CD14-positive monocyte (primary cell): Measurements from ENCODE around the gene HOXD1. TPM values are rescaled to one million over a fixed set of nuclear protein-coding genes. Genes with fewer than 3 reads are reported as not detected.

Experiments used
- DNase-seq, 3 donors: peaks; one replicate each; pipeline ENCODE4 v3.0.0-alpha.2; 2011 to 2022
- H2AFZ ChIP-seq: 2 replicates; pipeline ENCODE4 v1.6.0; 2012; ENCODE audit warnings: mild to moderate bottlenecking, low read depth, low read length, inconsistent platforms; ENCODE audit not compliant: insufficient read depth, poor library complexity, severe bottlenecking
- H3K27ac ChIP-seq, 2 donors: 1 replicate in 1 of 2; 2 replicates in 1 of 2; pipeline ENCODE4 v1.5.1; 2012 to 2013; ENCODE audit warnings: low read length in 2 of 2, control low read depth in 1 of 2, inconsistent platforms in 1 of 2, low read depth in 1 of 2, mild to moderate bottlenecking in 1 of 2
- H3K27me3 ChIP-seq, 2 donors: one replicate each; pipeline versions ENCODE4 v1.6.0 to v1.6.1; 2011 to 2013; ENCODE audit warnings: low read length in 2 of 2; ENCODE audit not compliant: control insufficient read depth in 2 of 2, insufficient read depth in 2 of 2
- H3K36me3 ChIP-seq, 2 donors: replicated peaks in 1 of 2; 1 replicate in 1 of 2; 2 replicates in 1 of 2; pipeline versions ENCODE4 v1.5.1 to v1.6.1; 2012 to 2013; ENCODE audit warnings: low read length in 2 of 2, control low read depth in 1 of 2, inconsistent platforms in 1 of 2, mild to moderate bottlenecking in 1 of 2; ENCODE audit not compliant: insufficient read depth in 2 of 2, control insufficient read depth in 1 of 2
- H3K4me1 ChIP-seq, 2 donors: 1 replicate in 1 of 2; 2 replicates in 1 of 2; pipeline versions ENCODE4 v1.5.1 to v1.6.1; 2012 to 2013; ENCODE audit warnings: low read length in 2 of 2, control low read depth in 1 of 2, inconsistent platforms in 1 of 2, mild to moderate bottlenecking in 1 of 2, moderate library complexity in 1 of 2; ENCODE audit not compliant: insufficient read depth in 2 of 2, control insufficient read depth in 1 of 2
- H3K4me2 ChIP-seq: replicated peaks from 2 replicates; pipeline ENCODE3; 2012; ENCODE audit warnings: low read length, moderate library complexity, mild to moderate bottlenecking; ENCODE audit not compliant: poor library complexity, severe bottlenecking; ENCODE audit errors: extremely low read depth
- H3K4me3 ChIP-seq, 3 experiments: fragments of 200-600 bp in 1 of 3; sonication (generic) in 1 of 3; replicated peaks in 1 of 3; 1 replicate in 2 of 3; 2 replicates in 1 of 3; pipeline ENCODE4 v1.5.1; 2011 to 2013; ENCODE audit warnings: low read length in 3 of 3, mild to moderate bottlenecking in 3 of 3, control low read depth in 2 of 3, low read depth in 2 of 3, inconsistent platforms in 1 of 3, moderate library complexity in 1 of 3
- H3K79me2 ChIP-seq: 2 replicates; pipeline ENCODE4 v1.6.0; 2012; ENCODE audit warnings: mild to moderate bottlenecking, control low read depth, inconsistent platforms, low read length, moderate library complexity; ENCODE audit not compliant: insufficient read depth
- H3K9ac ChIP-seq: 2 replicates; pipeline ENCODE4 v1.6.0; 2017; ENCODE audit warnings: low read length, mild to moderate bottlenecking; ENCODE audit not compliant: insufficient read depth, poor library complexity, severe bottlenecking
- H3K9me3 ChIP-seq, 2 donors: replicated peaks in 1 of 2; 1 replicate in 1 of 2; 2 replicates in 1 of 2; pipeline versions ENCODE4 v1.5.1 to v1.6.1; 2012 to 2013; ENCODE audit warnings: low read length in 2 of 2, control low read depth in 1 of 2; ENCODE audit not compliant: control insufficient read depth in 1 of 2, insufficient read depth in 1 of 2
- H4K20me1 ChIP-seq: 2 replicates; pipeline ENCODE4 v1.6.0; 2012; ENCODE audit warnings: mild to moderate bottlenecking, low read length, control low read depth, moderate library complexity; ENCODE audit not compliant: insufficient read depth
- H3K27ac Mint-ChIP-seq, 7 donors: one replicate each; pipeline ENCODE4 v1.8.0; 2020; ENCODE audit warnings: mild to moderate bottlenecking in 7 of 7, mixed read lengths in 7 of 7, moderate library complexity in 6 of 7, inconsistent platforms in 2 of 7
- H3K27me3 Mint-ChIP-seq, 3 donors: one replicate each; pipeline ENCODE4 v1.8.0; 2021 to 2022; ENCODE audit warnings: low read depth in 3 of 3, mild to moderate bottlenecking in 3 of 3, mixed read lengths in 3 of 3, moderate library complexity in 3 of 3, inconsistent platforms in 1 of 3
- H3K36me3 Mint-ChIP-seq, 2 donors: one replicate each; pipeline ENCODE4 v1.8.0; 2020; ENCODE audit warnings: mixed read lengths in 2 of 2, inconsistent platforms in 1 of 2, mild to moderate bottlenecking in 1 of 2
- H3K4me1 Mint-ChIP-seq: one replicate; pipeline ENCODE4 v1.8.0; 2020; ENCODE audit warnings: mild to moderate bottlenecking, mixed read lengths
- H3K4me3 Mint-ChIP-seq, 2 donors: one replicate each; pipeline ENCODE4 v1.8.0; 2020; ENCODE audit warnings: mild to moderate bottlenecking in 2 of 2, mixed read lengths in 2 of 2, moderate library complexity in 1 of 2
- H3K9me3 Mint-ChIP-seq, 7 donors: one replicate each; pipeline ENCODE4 v1.8.0; 2020 to 2022; ENCODE audit warnings: mixed read lengths in 7 of 7, mild to moderate bottlenecking in 6 of 7, moderate library complexity in 6 of 7, inconsistent platforms in 2 of 7
- CTCF ChIP-seq: fragments of 200-600 bp; IDR thresholded peaks from one replicate; pipeline ENCODE4 v1.8.0; 2022; ENCODE audit warnings: antibody characterized with exemption, mild to moderate bottlenecking
- WGBS: methylation state at CpG from one replicate; pipeline ENCODE4 v1.1.5; 2013; ENCODE audit warnings: missing lambda C conversion rate; ENCODE audit not compliant: insufficient coverage; 5-methylcytosine and 5-hydroxymethylcytosine counted together
- intact Hi-C, 2 donors: fragments of 100-400 bp; cut with micrococcal nuclease; formaldehyde crosslinking; loops; one replicate each; pipeline versions ENCODE4 v1.15.0 to v1.15.1; 2023
- polyA plus RNA-seq, 3 donors: library from polyadenylated mRNA; depleted of rRNA in 1 of 3; unstranded in 2 of 3; stranded (reverse) in 1 of 3; fragments of 300-500 nt in 2 of 3; fragments of >200 nt in 1 of 3; fragmentation: Illumina TruSeq in 2 of 3; gene quantifications; 1 replicate in 2 of 3; 2 replicates in 1 of 3; pipeline ENCODE4 v1.2.3, GENCODE V29; 2012 to 2021

Gene HOXD1
- polyA plus RNA-seq, 3 donors, result not detected

- no peaks in the 10 kb centered on the region for H4K20me1 ChIP-seq
- WGBS, result no CpG with 5 or more reads among the region's 2 CpGs
- no peak overlapping the region for H3K4me2 ChIP-seq
- no peak overlapping the region for H2AFZ ChIP-seq
- Mint-ChIP-seq H3K27me3 (peaks cover 10 to 28% (median 27%) of the 10 kb centered on the region in 3 donors), H3K9me3 (peaks cover 0 to 15% (median 7%) of the 10 kb centered on the region in 7 donors), H3K4me1 (no peaks in the 10 kb centered on the region), H3K4me3 (no peak overlapping the region), H3K27ac (no peak overlapping the region), H3K36me3 (no peaks in the 10 kb centered on the region)
- no peak for DNase-seq
- H3K79me2 ChIP-seq, result no peaks in the 10 kb centered on the region
- H3K4me1 ChIP-seq, result no peaks in the 10 kb centered on the region
- H3K9me3 ChIP-seq, result no peaks in the 10 kb centered on the region
- no peaks in the 10 kb centered on the region for H3K27me3 ChIP-seq
- H3K9ac ChIP-seq, result no peak overlapping the region
- H3K27ac ChIP-seq, result no peak overlapping the region
- no peaks in the 10 kb centered on the region for H3K36me3 ChIP-seq
- intact Hi-C loops, result no loop called here
- no peak overlapping the region for H3K4me3 ChIP-seq
- TF ChIP-seq CTCF, result no peak
These were observed 17.7 kb downstream of the HOXD1 start for GRCh38 chr2:176206136-176206535.

- peaks cover 10 to 29% (median 27%) of the 10 kb centered on the region in 3 donors for H3K27me3 Mint-ChIP-seq
- no peak overlapping the region for H2AFZ ChIP-seq
- no peaks in the 10 kb centered on the region for H3K36me3 ChIP-seq
- H3K36me3 Mint-ChIP-seq, result no peaks in the 10 kb centered on the region
- no peaks in the 10 kb centered on the region for H3K4me1 Mint-ChIP-seq
- TF ChIP-seq CTCF, result no peak
- no peak for DNase-seq
- intact Hi-C loops, result no loop called here
- peaks cover 0 to 15% (median 7%) of the 10 kb centered on the region in 7 donors for H3K9me3 Mint-ChIP-seq
- H3K79me2 ChIP-seq, result no peaks in the 10 kb centered on the region
- 100% methylated on average over 1 of the region's 2 CpGs for WGBS
- no peak overlapping the region for H3K9ac ChIP-seq
- H3K27ac ChIP-seq, result no peak overlapping the region
- H3K27ac Mint-ChIP-seq, result no peak overlapping the region
- H3K9me3 ChIP-seq, result no peaks in the 10 kb centered on the region
- no peaks in the 10 kb centered on the region for H3K4me1 ChIP-seq
- no peak overlapping the region for H3K4me3 ChIP-seq
- peaks cover 0 to 5% of the 10 kb centered on the region in 2 donors for H3K27me3 ChIP-seq
- H3K4me2 ChIP-seq, result no peak overlapping the region
- H4K20me1 ChIP-seq, result no peaks in the 10 kb centered on the region
- no peak overlapping the region for H3K4me3 Mint-ChIP-seq
These were observed 18.2 kb downstream of the HOXD1 start for GRCh38 chr2:176206682-176207081.
